Gastrocnemius medialis (tissue), 4 donors: ENCODE data around the gene CENPP.

ENCODE experiments used
- POLR2A ChIP-seq, 2 donors: fragments of 450-650 bp; IDR thresholded peaks; one replicate each; pipeline ENCODE4 v1.6.1; 2017; ENCODE audit warnings: antibody characterized with exemption in 2 of 2, mild to moderate bottlenecking in 2 of 2, moderate library complexity in 2 of 2
- TF ChIP-seq, protein P1 (sequence below), 5 experiments: fragments of 450-650 bp in 3 of 5; fragments of 200-600 bp in 2 of 5; sonication (generic) in 2 of 5; IDR thresholded peaks in 4 of 5; conservative IDR thresholded peaks in 1 of 5; 1 replicate in 4 of 5; 2 replicates in 1 of 5; pipeline ENCODE4 v1.5.1; 2016 to 2019; ENCODE audit warnings: antibody characterized with exemption in 5 of 5, mild to moderate bottlenecking in 3 of 5, moderate library complexity in 3 of 5

DNA sequence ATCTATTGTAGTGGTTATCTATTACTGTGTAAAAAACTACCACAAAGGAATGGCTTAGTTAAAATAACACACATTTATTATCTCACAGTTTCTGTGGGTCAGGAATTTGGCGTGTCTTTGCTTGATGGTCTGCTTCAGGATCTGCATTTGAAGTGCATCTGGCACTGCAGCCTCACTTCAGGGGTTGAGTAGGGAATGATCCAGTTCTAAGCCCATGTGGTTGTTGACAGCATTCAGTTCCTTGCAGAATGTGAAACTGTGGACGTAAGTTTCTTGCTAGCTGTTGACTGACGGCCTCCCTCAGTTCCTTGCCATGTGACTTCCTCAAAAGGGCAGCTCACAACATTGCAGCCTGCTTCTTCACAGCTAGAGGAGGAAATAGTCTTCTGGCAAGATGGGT, 80.7 kb downstream of the CENPP start:
- TF ChIP-seq POLR2A (IDR thresholded peaks at IDR 0.05): no peak
- TF ChIP-seq, protein P1, sequence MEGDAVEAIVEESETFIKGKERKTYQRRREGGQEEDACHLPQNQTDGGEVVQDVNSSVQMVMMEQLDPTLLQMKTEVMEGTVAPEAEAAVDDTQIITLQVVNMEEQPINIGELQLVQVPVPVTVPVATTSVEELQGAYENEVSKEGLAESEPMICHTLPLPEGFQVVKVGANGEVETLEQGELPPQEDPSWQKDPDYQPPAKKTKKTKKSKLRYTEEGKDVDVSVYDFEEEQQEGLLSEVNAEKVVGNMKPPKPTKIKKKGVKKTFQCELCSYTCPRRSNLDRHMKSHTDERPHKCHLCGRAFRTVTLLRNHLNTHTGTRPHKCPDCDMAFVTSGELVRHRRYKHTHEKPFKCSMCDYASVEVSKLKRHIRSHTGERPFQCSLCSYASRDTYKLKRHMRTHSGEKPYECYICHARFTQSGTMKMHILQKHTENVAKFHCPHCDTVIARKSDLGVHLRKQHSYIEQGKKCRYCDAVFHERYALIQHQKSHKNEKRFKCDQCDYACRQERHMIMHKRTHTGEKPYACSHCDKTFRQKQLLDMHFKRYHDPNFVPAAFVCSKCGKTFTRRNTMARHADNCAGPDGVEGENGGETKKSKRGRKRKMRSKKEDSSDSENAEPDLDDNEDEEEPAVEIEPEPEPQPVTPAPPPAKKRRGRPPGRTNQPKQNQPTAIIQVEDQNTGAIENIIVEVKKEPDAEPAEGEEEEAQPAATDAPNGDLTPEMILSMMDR (IDR thresholded peaks at IDR 0.05 in 4 of 5, conservative IDR thresholded peaks at IDR 0.05 in 1 of 5): no peak
